Medulla oblongata (tissue), 1 donor: ENCODE data around the gene NRXN3.
A peak's percentile ranks its signal among the peaks of the same experiment; 100 is the strongest.

Source experiments
- DNase-seq: peaks from one replicate; pipeline ENCODE4 v3.0.0-alpha.2; 2015; ENCODE audit errors: extremely low spot score

Gene NRXN3

DNA sequence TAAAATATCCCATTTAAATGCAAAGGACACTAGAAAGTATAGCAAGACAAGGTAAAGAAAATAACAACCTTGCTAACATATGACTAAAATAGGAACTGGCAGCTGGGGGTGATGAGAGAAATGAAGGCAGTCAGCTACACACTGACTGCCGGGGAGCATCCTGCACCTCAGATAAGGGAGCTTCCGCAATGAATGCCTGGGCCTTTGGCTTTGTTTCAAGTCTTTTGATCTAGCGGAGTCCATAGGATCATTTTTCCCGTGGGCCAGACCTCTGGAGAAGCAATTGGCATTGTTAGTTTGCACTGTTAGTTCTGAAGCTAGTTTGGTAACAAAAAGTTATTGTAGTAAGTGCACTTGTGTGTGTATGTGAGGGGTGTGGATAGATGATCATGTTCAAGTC, 1401.2 kb downstream of the NRXN3 start:
- no peak for DNase-seq

DNA sequence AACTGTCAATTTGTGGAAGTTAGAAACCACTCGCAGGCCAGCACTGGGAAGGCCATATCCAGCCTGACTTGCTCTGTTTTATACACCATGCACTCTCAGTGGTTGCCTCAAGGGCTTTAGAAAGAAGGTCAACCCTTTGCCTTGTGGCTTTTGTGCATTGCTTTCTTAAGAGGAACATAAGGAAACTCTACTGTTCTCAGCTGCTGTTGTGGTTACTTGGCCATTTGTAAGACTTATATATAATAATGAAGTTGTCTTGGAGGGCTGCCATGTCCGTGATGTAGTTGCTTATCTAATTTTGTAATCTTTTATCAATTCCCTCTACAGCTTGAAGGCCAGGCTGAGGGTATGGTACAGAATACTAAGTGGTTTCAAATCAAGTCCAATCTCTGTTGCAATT, 1403.3 kb downstream of the NRXN3 start:
- DNase-seq: no peak

- no peak for DNase-seq
Observed at GRCh38 chr14:79575032-79575431, 1404.9 kb downstream of the NRXN3 start.

DNA sequence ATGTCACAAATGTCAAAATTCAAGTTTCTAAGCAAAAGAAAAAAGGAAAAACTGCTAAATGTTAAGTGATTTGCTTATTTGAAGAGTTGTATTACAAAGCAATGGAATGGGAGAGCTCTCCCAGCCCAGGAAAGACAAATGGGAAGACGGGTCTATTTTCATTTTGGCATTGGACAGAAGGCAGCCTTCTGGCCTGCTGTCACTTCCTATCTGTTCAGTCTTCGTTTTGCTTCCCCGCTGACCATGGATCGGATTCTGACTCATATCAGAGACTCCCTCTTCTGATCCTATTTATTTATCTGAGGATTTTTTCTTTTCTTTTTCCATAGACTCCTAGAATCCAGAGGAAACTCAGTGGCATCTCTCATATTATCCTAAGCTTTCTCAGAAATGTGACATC, 1406.3 kb downstream of the NRXN3 start:
- no peak for DNase-seq

DNA sequence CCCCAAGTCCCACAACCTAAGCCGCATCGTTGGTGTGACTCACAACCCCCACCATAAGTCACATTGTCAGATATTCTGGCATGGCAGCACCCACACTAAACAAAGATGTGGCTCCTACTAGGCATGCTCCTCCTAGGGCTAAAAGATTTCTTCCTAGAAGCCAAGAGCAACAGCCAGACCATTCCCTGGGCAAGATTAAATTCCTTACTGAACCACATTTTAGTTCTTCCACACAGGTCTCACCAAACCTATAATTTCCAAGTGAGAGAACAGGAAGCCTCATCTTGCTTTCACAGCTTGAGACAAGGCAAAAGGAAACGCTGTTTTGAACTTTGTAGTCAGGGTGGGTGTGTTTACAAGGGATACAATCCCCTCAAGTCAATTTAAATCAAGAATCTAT, 1408.3 kb downstream of the NRXN3 start:
- no peak for DNase-seq

DNA sequence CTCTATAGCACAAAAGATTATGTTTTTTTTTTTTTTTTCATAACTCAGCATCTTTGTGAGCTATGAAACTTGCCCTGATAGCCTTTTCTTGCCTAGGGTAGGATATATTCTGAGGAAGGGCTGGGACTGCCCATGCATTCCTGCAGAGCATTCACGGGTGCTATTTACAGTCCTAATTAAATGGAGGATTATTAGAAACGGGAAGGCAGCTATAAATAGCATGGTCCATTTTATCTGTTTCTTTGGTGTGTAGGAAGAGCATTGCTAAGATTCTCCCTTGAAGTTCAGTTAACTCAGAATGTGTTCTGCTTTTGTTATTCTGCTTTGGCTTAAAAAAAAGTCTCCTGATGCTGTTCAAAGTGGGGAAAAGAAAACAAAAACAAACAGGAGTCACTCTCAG, 1410.2 kb downstream of the NRXN3 start:
- no peak for DNase-seq

GRCh38 chr14:79580906-79581305, 1410.7 kb downstream of the NRXN3 start:
- no peak for DNase-seq

DNA sequence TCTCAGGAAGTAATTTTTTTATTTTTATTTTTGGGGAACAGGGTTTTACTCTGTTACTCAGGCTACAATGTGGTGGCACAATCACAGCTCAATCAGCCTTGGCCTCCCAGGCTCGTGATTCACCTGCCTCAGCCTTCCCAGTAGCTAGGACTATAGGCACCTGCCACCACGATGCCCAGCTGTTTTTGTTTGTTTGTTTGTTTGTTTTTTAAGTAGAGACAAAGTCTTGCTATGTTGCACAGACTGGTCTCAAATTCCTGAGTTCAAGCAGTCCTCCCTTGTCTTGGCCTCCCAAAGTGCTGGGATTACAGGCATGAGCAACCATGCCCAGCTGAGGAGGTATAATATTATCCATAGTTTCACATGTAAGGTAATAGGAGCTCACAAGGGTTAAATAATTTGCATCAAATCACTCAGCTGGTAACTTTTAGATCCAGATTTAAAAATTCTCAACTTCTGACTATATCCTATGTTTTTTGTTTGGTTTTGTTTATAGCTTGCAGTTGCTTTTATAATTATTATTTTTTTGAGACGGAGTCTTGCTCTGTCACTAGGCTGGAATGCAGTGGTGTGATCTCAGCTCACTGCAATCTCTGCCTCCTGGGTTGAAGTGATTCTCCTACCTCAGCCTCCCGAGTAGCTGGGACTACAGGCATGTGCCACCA, 1411.9 kb downstream of the NRXN3 start:
- no peak for DNase-seq

- DNase-seq: no peak
Observed at GRCh38 chr14:79583738-79584408, 1413.7 kb downstream of the NRXN3 start.

DNA sequence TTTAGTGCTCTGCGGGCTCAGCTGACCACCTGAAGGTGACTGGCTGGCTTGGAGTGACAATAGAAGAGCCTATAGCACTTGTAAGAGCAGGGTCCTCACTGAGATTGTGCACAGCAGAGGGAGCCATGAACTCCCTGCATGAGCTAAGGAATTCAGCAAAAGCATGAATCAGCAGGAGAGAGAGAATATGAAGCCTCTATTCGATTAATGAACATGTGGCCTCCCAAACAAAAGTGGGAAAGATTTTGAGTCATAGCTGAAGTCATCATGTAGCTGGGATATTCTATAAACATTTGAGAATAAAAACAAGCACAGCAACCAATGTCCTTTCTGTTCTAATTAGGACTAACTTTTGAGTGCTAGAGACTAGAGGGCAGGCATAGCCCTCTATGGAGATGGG, 1414.5 kb downstream of the NRXN3 start:
- no peak for DNase-seq

DNA sequence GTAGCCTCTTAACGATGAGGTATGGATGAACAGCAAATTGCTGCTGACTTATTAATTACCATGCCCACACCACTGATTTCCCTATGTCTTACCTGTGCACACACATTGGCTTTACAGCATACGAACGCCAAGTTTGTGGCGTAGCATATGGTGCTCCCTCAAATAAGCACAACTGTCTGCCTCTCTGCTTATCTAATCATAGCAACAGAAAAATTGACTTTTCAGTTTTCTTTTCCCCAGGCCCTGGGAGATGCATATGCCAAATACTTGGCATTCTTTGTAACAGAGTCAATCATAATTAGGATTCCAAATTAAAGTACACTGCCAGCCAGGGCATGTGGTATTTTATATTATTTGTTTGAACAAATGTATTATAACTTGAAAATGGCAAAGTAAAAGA, 1415.7 kb downstream of the NRXN3 start:
- no peak for DNase-seq

DNA sequence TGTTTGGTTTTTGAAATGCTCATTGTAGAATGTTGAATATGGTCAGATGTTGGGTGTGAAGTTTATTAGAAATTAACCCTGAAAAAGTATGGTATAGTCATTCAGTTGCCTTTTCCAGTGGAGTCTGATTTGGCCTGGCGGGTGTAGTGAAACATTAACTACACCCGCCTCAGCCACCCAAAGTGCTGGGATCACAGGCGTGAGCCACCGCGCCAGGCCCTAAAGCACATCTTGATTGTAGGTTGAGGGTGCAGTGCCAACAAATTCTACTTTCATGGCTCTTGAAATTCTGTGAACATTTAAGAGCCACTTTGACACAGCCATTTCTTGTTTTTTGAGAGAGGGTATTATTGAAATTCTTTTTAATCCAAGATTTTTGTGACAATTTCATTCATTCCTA, 1416.2 kb downstream of the NRXN3 start:
- DNase-seq: no peak

GRCh38 chr14:79586989-79587598, 1416.9 kb downstream of the NRXN3 start:
- peak; percentile 25 for DNase-seq

GRCh38 chr14:79587875-79588274, 1417.7 kb downstream of the NRXN3 start:
- DNase-seq: no peak

DNA sequence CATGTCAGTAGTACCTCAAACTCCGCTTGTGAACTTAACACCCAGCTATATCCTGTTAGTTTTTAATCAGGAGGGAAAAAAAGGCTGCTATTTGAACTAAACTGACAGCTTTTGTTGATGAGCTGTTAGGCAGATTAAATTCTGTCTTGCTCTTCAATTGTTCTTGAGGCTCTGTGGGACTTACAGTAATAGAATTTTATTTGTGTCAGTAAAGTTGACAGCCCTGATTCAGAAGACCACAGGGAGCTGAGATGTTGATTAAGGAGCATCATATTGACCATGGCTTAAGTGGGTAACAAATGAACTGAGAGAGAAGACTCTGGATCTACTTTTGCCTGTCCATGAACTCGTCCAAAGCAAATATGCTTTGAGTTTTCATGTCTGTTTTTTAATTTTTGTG, 1418.2 kb downstream of the NRXN3 start:
- no peak for DNase-seq

GRCh38 chr14:79596551-79596950, 1426.4 kb downstream of the NRXN3 start:
- no peak for DNase-seq

DNA sequence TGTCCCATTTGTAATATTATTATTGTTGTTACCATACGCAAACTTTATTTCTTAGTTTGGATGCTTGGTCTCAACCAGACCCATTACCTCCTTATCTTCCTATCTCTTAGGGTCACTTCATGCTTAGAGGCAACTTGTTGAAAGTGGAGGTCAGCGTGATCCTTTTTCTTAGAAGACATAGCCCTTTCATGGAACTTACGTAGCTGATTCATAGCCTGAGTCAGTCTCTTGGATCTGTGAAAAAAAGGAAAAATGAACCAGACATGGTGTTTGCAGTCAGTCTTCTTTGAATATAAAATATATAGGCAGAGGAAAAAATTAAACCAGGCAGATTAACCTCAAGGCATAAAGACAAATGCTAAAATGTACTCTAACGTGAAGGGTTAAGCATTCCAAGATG, 1427.4 kb downstream of the NRXN3 start:
- DNase-seq: no peak

- DNase-seq: no peak
Observed at GRCh38 chr14:79598339-79598738, 1428.2 kb downstream of the NRXN3 start.

DNA sequence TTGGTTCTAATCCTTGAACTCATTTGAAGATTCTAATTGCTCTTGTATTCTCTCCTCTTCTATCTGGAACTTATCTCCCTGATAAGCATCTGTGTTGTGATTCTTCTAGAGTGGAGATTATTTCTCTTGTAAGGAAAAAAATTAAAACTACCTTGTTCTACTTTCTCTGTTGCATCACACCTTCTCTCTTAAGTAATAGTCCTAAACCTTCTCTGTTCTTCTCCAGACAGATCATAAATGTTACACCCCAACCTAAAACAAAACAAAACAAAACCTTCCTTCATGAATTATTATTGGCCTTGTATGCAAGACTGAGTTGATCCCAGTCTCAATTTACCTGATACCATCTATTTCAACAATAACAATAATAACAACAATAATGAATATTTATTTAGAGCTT, 1429.1 kb downstream of the NRXN3 start:
- DNase-seq: no peak

- no peak for DNase-seq
Observed at GRCh38 chr14:79600406-79600805, 1430.2 kb downstream of the NRXN3 start.

DNA sequence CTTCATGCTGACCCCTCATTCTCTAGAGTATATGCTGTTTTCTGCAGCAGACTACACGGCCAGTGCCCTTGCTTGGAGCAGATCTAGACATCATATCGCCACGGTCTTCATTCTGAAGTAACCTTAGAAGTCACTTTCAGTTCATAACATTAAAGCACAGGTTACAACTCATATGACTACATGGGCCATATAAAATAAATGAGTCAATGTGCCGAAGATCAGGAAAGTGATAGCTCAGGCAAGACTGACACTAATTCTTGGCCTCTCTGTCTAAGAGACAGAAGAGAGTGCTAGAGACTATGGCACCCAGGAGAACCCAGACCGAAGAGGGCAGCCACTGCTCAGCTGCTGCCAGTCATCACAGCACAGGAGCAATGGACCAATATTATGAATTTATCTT, 1431.4 kb downstream of the NRXN3 start:
- no peak for DNase-seq

GRCh38 chr14:79602045-79602444, 1431.9 kb downstream of the NRXN3 start:
- no peak for DNase-seq

DNA sequence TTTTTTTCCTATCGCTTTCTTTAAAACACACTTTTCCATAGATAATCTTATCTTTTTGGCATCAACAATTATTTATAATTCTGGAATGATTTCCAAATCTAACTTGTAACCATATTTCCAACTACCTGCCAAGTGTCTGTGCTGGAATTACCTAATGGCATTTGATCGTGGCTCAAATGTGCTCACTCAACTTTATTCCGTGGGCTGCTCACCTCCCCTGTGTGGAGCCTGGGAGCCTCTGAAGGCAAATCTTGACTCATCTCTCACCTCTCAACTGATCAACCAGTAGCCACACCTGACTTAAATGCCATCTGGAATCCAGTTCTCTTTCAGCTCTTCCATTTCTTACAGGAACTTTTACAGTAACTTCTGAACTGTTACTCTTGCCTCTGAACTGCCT, 1432.6 kb downstream of the NRXN3 start:
- no peak for DNase-seq
